GM12873 (cell line): ENCODE data around the gene SLC35B4.

Source experiments
- TF ChIP-seq, protein P1 (sequence below): IDR thresholded peaks from 2 replicates; pipeline ENCODE4 v1.5.1; 2012; ENCODE audit warnings: low read depth, mild to moderate bottlenecking, moderate library complexity, low read length, control low read depth; ENCODE audit not compliant: insufficient read depth; ENCODE audit errors: missing control alignments

The SLC35B4 gene, protein sequence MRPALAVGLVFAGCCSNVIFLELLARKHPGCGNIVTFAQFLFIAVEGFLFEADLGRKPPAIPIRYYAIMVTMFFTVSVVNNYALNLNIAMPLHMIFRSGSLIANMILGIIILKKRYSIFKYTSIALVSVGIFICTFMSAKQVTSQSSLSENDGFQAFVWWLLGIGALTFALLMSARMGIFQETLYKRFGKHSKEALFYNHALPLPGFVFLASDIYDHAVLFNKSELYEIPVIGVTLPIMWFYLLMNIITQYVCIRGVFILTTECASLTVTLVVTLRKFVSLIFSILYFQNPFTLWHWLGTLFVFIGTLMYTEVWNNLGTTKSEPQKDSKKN

DNA sequence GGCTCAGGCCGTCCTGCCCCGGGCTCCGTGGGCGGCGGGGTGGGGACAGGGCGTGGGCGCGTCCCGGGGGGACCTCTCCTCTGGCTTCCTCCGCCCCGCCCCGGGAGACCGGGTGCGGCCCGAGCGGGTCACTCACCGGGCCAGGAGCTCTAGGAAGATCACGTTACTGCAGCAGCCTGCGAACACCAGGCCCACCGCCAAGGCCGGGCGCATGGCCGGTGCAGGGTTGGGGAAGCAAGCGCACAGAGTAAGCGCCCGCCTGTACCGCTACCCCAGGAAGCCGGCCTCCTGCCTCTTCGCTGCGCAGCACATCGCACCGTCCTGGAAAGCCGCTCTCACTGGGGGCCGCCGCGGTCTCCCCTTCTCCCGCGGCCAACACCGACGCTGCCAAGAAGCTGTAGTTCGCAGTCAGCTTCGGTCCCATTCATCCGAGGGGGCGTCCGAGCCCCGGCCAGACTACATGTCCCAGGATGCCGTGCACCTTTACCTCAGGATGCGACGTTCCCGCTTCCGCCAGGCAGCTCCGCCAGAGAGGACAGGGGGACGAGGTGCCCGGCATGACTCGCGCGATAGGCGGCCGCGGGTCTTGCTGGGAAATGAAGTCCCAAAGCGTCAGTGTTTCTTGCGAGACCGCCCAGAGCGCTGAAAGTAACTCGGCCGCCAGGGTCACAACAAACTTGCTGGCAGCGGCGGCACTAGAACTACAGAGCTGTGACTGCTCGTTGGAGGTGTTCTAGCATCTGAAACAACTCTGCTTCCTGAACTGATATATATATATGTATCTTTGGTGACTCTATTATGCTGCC, at the start of gene SLC35B4:
Gene SLC35B4 (minus strand): TSS at position 392 of the 806 bp plus-strand sequence. CDS start 179 bp downstream, at position 213.
- TF ChIP-seq, protein P1, sequence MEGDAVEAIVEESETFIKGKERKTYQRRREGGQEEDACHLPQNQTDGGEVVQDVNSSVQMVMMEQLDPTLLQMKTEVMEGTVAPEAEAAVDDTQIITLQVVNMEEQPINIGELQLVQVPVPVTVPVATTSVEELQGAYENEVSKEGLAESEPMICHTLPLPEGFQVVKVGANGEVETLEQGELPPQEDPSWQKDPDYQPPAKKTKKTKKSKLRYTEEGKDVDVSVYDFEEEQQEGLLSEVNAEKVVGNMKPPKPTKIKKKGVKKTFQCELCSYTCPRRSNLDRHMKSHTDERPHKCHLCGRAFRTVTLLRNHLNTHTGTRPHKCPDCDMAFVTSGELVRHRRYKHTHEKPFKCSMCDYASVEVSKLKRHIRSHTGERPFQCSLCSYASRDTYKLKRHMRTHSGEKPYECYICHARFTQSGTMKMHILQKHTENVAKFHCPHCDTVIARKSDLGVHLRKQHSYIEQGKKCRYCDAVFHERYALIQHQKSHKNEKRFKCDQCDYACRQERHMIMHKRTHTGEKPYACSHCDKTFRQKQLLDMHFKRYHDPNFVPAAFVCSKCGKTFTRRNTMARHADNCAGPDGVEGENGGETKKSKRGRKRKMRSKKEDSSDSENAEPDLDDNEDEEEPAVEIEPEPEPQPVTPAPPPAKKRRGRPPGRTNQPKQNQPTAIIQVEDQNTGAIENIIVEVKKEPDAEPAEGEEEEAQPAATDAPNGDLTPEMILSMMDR: peak; percentile 29

DNA sequence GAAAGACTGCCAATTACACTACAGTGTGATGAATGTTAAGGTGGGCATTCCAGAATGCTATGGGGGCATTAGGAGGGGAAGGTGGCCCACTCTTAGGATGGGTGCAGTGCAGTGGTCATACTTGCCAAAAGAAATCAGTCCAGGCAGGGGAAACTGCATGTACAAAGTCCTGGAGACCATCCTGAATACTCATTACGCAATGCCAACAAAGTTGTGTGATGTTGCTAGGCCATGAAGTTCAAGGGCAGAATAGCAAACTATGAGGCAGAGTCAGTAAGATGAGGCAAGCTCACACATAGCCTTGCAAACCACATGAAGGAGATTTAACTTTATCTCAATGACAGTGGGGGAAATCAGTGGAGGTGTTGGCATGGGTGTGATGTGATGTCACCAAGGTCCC, 49.8 kb upstream of the SLC35B4 start:
- TF ChIP-seq, protein P1: no peak

DNA sequence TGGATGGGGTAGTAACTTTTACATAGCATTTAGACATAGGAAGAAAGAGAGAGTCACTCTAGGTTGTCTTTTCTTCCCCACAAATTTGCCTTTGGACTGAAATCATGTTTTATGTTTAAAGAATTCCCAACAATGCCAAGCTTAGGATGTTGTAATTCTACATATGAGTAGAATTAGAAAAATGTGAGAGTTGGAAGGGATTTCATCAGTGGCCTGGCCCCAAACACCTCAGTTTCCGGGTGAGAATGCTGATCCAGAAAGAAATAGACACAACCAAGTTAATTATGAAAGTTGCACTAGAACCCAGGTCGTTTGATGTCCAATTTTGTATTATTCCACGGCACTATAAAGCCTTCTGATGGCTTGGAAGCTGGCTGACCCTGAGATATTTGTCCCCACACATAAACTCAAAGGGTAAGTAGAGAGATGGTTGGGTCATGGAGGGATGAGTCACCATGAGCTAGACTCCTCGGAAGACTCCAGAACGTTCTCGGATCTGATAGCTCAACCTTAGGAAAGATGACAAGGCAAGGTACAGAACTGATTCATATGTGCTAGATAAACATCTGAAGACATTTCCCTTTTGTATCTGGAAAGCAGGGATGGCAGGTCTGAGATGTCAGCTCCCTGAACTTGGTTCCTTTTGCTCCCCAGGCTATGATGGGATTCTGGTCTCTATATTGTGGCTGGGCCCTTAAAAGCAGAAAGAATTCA, 48.8 kb upstream of the SLC35B4 start:
- TF ChIP-seq, protein P1: no peak

DNA sequence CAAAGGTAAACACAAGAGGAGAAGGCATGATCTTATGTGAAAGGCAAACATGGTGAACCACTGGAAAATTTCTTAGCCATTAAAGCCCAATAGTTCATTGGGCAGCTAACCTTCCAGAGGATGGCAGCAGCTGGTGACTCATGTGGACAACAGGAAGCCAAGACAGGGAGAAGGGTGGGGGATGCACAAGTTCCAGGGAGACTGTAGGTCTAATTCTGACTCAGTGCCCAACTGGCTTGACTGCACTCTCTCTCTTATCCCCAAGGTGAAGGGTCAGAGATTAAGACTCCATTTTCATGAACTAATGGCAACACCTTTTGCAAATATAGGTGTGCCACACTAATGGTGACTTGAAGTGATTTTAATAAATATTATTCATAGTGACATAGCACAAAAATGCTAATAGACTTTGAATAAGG, 47.9 kb upstream of the SLC35B4 start:
- TF ChIP-seq, protein P1: no peak

DNA sequence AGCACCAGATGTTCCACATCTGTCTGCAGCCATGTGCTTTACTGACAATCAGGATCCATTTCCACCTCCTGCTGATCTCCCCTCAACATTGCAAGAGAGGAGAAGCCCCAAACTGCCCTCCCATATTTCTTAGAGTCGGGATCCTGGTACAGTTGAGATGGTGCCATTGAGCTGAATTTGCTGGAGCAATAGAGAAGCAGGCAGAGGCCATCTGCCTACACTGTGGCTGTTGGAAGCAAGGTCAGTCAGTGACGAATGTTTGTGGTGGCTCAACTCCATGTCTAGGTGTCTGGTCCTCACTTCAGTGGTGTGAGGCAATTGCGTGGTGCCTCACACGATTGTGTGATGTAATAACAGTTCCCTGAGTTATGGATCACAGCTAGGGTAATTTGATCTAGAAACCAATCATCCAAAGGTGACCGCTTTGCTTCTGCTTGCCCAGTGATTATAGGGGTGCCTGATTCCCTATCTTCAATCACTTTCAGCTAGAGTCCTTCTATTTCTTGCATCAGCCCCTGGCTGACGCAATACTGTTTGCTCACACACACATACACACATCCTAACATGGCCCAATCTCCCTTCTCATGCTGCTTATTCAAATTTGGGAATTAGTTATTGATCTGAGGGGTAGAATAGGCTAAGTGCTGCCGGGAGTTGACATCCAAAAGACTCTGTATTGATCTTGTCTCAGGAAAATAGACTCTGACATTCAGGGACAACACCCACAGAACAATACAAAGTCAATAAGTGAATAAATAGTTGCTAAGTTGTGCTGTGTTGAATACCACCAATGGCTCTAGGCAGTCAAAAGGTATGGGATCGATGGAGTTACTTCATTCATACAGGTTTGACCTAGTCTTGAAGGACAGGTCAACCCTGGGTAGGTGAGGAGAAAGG, 46.1 kb upstream of the SLC35B4 start:
- TF ChIP-seq, protein P1: no peak

DNA sequence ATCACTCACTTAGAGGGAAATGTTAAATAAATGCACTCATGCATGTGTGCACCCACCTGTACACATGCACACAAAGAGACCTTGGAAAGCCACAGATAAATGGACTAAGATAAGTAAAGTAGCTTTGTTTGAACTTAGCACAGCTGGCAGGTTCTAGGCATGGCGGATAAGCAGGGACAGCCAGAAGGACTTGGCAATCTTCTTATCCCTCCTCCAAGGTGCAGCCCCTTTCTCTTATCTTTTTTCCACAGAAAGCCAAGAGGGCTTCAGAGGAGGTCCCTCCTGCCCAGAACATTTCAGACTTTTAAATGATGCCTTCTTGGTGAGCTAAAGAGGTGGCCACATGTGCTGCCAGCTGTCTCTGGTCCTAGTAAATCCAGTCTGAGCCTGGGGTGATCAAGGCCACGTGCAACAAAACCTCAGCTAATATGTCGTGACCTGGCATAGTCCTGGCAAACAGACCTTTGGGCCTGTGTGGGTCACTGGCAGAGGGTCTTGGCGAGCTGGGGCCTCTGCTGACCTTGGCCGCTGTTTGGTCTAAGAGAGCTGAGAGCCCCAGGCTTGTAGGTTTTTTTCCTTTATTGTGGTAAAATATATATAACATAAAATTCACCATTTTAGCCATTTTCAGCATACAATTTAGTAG, 43.2 kb upstream of the SLC35B4 start:
- TF ChIP-seq, protein P1: no peak
